HT1080 (cell line): ENCODE measurements around the gene CDY2B. TPM values are rescaled to one million over a fixed set of nuclear protein-coding genes. Genes with fewer than 3 reads are reported as not detected.
"Not testable (repeated sequence)": the region's sequence is repeated elsewhere in the genome, so short reads cannot be mapped to it uniquely, and the experiment has no call there.

ENCODE experiments used
- DNase-seq: peaks from one replicate; pipeline ENCODE4 v3.0.0-alpha.2; 2015; ENCODE audit warnings: low read depth
- polyA plus RNA-seq, 2 experiments: library from polyadenylated mRNA; depleted of rRNA; stranded (reverse); fragments of >200 nt; gene quantifications; 2 replicates each; pipeline ENCODE4 v1.2.3, GENCODE V29; 2015
- total RNA-seq: library from RNA; depleted of rRNA; stranded (reverse); fragments of >200 nt; shearing (Covaris generic); gene quantifications from 2 replicates; pipeline ENCODE4 v1.2.3, GENCODE V29; 2014; rRNA removed

CDY2B gene, protein sequence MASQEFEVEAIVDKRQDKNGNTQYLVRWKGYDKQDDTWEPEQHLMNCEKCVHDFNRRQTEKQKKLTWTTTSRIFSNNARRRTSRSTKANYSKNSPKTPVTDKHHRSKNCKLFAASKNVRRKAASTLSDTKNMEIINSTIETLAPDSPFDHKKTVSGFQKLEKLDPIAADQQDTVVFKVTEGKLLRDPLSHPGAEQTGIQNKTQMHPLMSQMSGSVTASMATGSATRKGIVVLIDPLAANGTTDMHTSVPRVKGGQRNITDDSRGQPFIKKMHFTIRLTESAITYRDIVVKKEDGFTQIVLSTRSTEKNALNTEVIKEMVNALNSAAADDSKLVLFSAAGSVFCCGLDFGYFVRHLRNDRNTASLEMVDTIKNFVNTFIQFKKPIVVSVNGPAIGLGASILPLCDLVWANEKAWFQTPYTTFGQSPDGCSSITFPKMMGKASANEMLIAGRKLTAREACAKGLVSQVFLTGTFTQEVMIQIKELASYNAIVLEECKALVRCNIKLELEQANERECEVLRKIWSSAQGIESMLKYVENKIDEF
- not detected in 2 replicates for total RNA-seq
- not detected in 2 replicates for polyA plus RNA-seq (2015; cell fraction: cytosol; rRNA removed)
- polyA plus RNA-seq (2015; cell fraction: nucleus; rRNA removed): not detected in 2 replicates

DNA sequence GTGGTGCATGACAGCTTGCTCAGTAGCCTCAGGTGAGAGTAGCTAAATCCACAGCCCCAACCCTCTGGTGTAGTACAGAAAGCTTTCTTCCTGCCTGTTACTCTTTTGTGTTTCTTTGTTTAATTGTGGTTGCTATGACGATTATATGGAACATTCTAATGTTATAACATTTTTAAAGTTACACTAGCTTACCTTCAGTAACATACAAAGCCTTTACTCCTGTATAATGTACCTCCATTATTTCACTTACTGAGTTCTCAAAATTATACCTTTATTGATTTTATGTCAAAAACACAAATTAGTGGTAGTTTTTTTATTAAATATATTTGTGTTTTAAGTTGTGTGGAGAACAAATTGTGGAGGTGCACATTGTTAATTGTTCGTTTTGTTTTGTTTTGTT is at the start of gene CDY2B:
Gene CDY2B, minus strand, starts transcription at position 101 of the 400 bp plus-strand sequence. CDS start 328 bp downstream, outside the sequence.
- not testable (repeated sequence) for DNase-seq

DNA sequence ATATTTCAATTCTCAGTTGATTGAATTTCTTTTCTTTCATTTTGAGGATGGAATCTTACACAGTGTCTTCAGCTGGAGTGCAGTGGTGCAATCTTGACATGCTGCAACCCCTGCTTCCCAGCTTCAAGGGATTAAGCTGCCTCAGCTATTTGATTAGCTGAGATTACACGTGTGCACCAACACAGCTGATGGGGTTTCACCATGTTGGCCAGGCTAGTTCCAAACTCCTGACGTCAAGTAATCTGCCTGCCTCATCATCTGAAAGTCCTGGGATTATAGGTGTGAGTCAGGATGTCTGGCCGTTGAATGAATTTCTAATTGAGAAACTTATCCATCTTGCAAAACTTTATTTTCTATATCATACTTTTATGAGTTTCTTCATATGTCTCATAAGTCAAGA is 28.0 kb upstream of the CDY2B start:
- DNase-seq: not testable (repeated sequence)

DNA sequence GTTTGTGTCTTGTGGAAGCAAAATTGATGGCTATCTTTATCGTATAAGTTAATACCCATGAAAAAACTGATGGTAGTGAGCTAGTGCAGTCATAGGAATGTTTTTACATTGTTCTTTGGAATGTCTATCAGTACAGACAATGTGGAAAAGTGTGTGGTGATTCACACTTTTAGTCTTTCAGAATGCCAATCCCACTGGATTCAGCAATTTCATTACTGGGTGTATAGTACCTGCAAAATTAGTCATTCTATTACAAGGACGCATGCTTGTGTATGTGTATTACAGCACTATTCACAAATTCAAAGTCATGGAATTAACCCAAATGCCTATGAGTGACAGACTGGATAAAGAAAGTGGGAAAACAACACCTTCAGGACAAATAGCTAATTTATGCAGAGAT is 27.3 kb upstream of the CDY2B start:
- DNase-seq: not testable (repeated sequence)

DNA sequence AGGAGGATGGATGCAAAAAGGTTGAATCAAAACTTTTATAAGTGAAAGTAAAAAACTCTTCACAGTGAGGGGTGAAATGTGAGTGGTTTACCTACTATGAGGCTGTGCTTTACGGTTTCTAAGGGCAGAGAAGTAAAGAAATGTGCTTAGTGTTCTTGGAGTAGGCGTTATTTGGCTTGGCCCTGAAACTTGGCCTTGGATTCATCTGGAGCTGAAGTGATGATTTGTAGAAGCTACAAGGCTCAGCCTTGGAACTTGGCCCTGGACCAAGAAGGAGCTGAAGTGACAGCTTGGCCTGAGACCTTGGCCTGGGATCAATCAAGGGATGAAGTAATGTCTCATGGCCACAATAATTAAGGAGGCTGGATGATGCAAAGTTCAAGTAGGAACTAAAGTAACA is 1.7 kb upstream of the CDY2B start:
- DNase-seq: not testable (repeated sequence)

DNA sequence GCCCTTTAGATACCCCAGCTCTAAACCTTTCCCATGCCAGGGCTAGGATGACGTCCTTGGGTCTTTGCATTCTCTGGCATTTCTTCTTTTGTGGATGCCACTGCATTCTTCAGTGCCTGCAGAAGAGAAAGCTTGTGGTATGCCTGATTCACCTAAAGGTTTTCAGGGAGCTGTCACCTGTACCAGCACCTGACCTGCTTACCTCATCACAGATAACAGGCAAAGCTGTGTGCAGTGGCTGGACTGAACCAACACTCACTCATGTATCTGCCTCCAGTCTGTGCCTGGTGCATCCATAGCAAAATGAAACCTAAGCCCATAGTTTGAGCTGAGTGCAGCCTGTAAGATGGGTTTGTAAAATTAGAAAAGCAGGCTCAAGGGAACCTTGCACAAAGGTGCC is 3.3 kb downstream of the CDY2B start:
- not testable (repeated sequence) for DNase-seq

DNA sequence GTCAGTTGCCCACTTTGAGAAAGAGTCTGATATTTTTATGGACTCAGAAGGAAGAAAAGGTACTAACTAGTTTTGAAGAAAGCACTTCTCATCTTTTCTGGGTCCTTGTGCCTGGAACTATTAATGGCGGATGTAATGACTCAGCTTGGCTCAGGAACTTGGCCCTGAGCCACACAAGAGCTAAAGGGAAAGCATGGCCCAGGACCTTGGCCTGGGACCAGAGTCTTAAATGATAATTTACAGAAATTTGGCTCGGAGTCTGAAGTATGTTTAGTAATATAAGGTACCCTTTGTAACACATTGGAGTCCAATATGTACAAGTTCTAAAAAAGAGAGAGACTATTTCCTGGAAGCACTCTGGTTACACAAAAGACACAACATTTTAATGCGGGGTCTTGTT is 4.6 kb downstream of the CDY2B start:
- not testable (repeated sequence) for DNase-seq

DNA sequence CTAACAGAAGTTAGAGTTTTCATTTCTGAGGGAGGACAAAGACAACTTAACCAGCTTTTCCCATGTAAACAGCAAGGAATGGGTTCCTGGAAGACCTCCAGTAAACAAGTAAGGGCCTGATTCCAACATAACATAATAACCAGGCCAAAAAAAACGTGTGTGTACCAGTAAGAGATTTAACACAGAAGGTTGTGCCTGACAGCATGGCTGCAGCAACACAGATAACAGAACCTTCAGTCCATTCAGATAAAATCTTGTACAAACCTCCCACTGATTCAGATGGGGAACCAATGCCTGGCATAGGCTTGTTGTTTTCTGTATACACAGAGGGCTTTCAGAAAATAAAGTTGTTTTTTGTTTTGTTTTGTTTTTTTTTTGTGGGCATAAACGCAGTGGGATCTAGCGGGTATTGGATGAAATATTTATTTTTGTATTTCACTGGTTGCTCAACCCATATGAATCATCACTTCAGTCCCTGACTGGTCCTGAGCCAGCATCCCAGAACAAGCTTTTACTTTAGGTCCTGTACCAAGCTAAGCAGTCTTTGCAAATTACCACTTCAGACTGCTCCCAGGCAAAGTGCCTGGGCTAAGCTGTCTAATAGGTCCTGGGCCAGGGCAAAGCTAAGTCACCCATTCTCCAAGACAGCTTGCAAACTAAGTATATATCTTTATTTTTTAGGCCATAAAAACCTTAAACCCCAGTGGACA is 8.7 kb downstream of the CDY2B start:
- not testable (repeated sequence) for DNase-seq

DNA sequence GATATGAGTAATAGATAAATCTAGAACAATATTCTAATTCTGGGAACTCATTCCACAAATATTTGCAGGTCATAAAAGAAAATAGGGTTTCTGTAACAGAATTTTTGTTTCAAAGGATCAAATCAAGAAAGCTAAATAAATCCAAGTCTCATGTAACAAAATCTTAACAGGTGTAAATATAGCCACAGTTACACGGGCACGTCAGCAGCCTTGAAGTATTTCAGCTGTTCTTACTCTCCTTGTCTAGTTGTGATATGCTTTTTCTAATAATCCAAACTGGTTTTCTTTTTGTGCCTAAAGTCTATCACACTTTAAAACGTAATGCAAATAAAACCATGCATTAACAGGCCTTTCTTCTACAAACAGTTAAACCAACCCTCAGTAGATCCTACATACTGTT is 9.3 kb downstream of the CDY2B start:
- DNase-seq: not testable (repeated sequence)

DNA sequence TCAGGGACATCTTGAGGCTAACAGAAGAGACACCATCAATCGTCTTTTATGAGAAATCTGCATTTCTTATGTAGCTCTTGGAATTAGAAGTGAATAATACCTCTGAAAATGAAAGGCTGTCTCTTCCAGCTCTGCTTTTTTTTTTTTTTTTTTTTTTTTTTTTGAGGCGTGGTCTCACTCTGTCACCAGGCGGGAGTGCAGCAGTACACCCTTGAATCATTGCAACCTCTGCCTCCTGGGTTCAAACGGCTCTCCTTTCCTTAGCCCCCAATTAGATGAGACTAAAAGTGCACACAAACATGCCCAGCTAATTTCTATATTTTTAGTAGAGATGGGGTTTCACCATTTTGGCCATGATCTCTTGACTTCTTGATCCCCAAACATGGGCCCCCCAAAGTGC is 12.2 kb downstream of the CDY2B start:
- not testable (repeated sequence) for DNase-seq

DNA sequence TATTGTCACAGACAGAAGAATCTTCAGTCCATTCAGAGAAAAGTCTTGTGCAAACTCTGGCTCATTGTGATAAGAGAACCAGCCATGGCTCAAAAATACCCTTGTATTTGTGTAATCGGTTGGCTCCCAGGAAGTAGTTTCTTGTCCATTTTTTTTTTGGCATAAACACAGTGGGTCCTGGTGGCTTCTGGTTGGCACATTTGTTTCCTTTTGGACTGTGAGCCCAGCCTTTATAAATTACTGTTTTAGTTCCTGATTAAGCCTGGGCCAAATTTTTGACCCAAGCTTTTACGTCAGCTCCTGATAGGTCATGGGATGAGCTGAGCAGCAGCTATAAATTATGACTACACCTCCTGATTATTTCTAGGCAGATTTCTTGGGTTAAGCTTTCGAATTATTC is 19.4 kb downstream of the CDY2B start:
- not testable (repeated sequence) for DNase-seq

DNA sequence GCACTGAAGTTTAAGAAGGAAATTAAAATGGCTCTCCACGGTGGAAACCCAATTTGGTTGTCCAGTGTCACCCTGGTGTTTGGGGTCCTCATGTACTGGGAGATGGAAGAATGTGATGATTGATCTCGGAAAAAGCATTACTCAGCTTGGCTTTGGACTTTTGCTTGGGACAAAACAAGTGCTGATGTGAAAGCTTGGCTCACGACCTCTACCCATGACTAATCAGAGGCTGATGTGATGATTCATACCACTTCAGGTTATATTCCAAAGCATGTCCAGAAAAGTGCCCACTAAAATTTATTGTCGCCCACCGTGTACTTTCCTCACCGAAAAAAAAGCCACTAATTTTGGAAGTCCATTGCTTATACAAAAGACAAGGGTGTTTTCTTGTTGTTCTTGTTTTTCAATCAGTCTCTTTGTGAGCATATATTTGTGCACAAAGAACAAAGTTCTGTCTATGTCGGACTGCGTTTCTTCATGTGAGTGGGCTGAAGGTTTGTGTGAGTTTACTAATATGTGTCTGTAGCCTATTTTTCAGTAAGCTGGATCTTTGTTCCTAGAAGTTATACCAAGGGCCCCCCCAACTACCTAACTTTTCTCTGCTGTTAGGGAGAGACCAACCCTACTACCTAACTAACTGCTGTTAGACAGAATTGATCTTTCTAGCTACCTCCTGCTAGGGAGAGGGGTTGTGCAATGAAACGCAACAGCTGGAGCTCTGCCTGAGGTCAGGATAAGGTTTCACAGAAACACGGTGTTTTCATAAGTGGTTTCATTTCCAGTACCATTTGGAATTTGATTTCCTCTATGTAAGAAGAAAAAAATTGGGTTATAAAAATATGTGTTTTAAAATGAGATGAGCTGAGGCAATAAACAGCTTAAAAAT is 22.8 kb downstream of the CDY2B start:
- not testable (repeated sequence) for DNase-seq

DNA sequence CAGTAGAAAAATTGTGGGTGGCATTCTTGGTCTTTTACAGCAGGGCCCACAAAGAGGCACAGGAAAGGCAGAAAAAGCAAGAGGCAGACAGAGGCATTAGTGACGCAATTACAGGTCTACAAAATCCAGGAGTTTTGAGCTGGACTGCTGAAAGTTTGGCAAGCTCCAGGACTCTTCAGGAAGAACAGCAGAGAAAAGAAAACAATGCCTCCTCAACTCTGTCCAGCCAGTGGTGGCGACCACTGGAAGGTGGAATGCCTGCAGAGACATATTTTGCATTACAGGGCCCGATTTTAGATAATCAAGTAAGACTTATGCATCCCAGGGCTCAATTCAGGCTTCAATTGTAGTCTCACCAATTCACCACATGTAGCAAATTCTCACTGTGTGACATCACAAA is 23.5 kb downstream of the CDY2B start:
- not testable (repeated sequence) for DNase-seq

DNA sequence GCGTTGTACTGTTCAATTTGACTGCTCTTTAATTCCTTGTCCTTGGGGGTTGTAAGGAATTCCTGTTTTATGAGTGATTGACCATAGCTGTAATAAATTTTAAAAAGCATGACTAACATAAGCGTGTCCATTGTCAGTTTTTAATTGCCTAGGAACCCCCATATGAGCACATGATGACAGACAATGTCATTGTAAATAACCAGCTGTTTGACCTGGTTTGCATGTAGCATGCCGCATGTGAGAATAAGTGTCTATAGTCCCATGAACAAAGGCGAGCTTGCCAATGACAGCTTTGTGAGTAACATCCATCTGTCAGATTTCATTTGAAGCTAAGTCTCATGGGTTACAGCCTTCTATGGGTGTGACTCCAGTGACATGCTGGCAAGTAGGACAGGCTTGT is 30.9 kb downstream of the CDY2B start:
- not testable (repeated sequence) for DNase-seq

DNA sequence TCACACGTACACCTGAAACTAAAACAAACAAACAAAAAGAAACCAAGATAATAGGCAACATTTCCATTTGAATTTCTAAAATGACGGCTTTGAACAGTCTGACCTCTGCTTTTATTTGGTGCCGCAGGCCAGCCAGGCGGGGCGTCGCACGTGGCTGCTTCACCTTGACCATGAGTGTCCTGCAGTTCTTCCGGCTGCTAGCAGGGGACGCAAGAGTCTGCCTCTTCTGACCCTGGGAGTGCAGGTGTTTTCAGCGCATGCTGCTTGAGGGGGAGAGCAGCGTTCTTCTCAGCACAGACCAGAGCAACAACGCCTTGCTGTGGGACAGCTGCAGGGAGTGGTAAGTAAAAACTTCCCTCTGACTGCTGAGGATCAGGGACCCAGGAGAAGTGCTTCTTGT is 47.9 kb downstream of the CDY2B start:
- DNase-seq: not testable (repeated sequence)

Other genes with a start within 250 kb of the CDY2B start
- gene CDY2A, start 145.6 kb upstream of the CDY2B start, total RNA-seq: not detected in 2 replicates